Measurements from ENCODE around the gene TMEM63B. TPM values are rescaled to one million over a fixed set of nuclear protein-coding genes. Genes with fewer than 3 reads are reported as not detected.

TMEM63B gene
- polyA plus RNA-seq, 3 donors from 2014 or later: 0.25 to 1.7 (median 1.5) TPM

- Mint-ChIP-seq H3K4me3 (no peak overlapping the region), H3K9me3 (no peaks in the 10 kb centered on the region), H3K36me3 (peaks cover under 1 to 21% (median 4%) of the 10 kb centered on the region in 3 donors), H3K27ac (peak overlapping the region in 3 of 6 donors; percentile 3 to 70 (median 9)), H3K27me3 (ENCODE audit: low read depth in 3 of 3) (peaks cover 0 to 2% (median 0%) of the 10 kb centered on the region in 3 donors), H3K4me1 (peaks cover 32 to 54% of the 10 kb centered on the region in 2 donors)
- no peak for DNase-seq
These were observed 10.5 kb upstream of the TMEM63B start for GRCh38 chr6:44116641-44117382.

GRCh38 chr6:44117397-44118128 lies 9.8 kb upstream of the TMEM63B start:
- no peak overlapping the region for H3K4me3 Mint-ChIP-seq

GRCh38 chr6:44119704-44120262 lies 7.6 kb upstream of the TMEM63B start:
- H3K27ac Mint-ChIP-seq: peak overlapping the region in 5 of 6 donors; percentile 1 to 41 (median 6)
- peaks cover 0 to 4% (median 0%) of the 10 kb centered on the region in 3 donors for H3K27me3 Mint-ChIP-seq (ENCODE audit: low read depth in 3 of 3)
- peaks cover 0 to 5% (median 0%) of the 10 kb centered on the region in 3 donors for H3K36me3 Mint-ChIP-seq
- H3K4me1 Mint-ChIP-seq: peaks cover 59 to 78% of the 10 kb centered on the region in 2 donors
- no peaks in the 10 kb centered on the region for H3K9me3 Mint-ChIP-seq
- H3K4me3 Mint-ChIP-seq: peak overlapping the region in 1 of 5 donors; percentile 12
- DNase-seq: no peak

More at GRCh38 chr6:44117397-44118128, 9.8 kb upstream of the TMEM63B start:
- peaks cover 37 to 55% of the 10 kb centered on the region in 2 donors for H3K4me1 Mint-ChIP-seq
- no peak for DNase-seq
- H3K9me3 Mint-ChIP-seq: no peaks in the 10 kb centered on the region
- peaks cover 0 to 2% (median 0%) of the 10 kb centered on the region in 3 donors for H3K27me3 Mint-ChIP-seq (ENCODE audit: low read depth in 3 of 3)
- H3K36me3 Mint-ChIP-seq: peaks cover 0 to 16% (median 4%) of the 10 kb centered on the region in 3 donors
- peak overlapping the region in 2 of 6 donors; percentile 16 to 70 for H3K27ac Mint-ChIP-seq

GRCh38 chr6:44120692-44121443 lies 6.5 kb upstream of the TMEM63B start:
- Mint-ChIP-seq H3K27ac (peak overlapping the region in 3 of 6 donors; percentile 6 to 19 (median 7)), H3K9me3 (no peaks in the 10 kb centered on the region), H3K27me3 (ENCODE audit: low read depth in 3 of 3) (peaks cover 0 to 4% (median 1%) of the 10 kb centered on the region in 3 donors), H3K4me1 (peaks cover 66 to 83% of the 10 kb centered on the region in 2 donors), H3K4me3 (no peak overlapping the region), H3K36me3 (no peaks in the 10 kb centered on the region)
- DNase-seq: no peak

GRCh38 chr6:44122801-44123200 lies 4.6 kb upstream of the TMEM63B start:
- H3K36me3 Mint-ChIP-seq: no peaks in the 10 kb centered on the region
- H3K4me1 Mint-ChIP-seq: peaks cover 62 to 76% of the 10 kb centered on the region in 2 donors
- peaks cover 4 to 9% (median 7%) of the 10 kb centered on the region in 3 donors for H3K27me3 Mint-ChIP-seq (ENCODE audit: low read depth in 3 of 3)
- peak overlapping the region; percentile 64 to 89 (median 80) for H3K27ac Mint-ChIP-seq
- H3K4me3 Mint-ChIP-seq: peak overlapping the region; percentile 51 to 79 (median 66)
- no peaks in the 10 kb centered on the region for H3K9me3 Mint-ChIP-seq
- DNase-seq: peak; percentile 51 to 55 (median 53)

GRCh38 chr6:44123544-44123943 lies 3.8 kb upstream of the TMEM63B start:
- DNase-seq: peak in 1 of 3 donors; percentile 10
- Mint-ChIP-seq H3K27ac (peak overlapping the region; percentile 64 to 89 (median 80)), H3K4me3 (peak overlapping the region; percentile 51 to 79 (median 66)), H3K27me3 (ENCODE audit: low read depth in 3 of 3) (peaks cover 4 to 12% (median 7%) of the 10 kb centered on the region in 3 donors), H3K36me3 (no peaks in the 10 kb centered on the region), H3K9me3 (no peaks in the 10 kb centered on the region), H3K4me1 (peaks cover 65 to 71% of the 10 kb centered on the region in 2 donors)

GRCh38 chr6:44126320-44127149 lies 819 bp upstream of the TMEM63B start:
- peaks cover 6 to 11% (median 7%) of the 10 kb centered on the region in 3 donors for H3K27me3 Mint-ChIP-seq (ENCODE audit: low read depth in 3 of 3)
- H3K4me3 Mint-ChIP-seq: peak overlapping the region; percentile 92 to 96 (median 95)
- no peaks in the 10 kb centered on the region for H3K36me3 Mint-ChIP-seq
- no peaks in the 10 kb centered on the region for H3K9me3 Mint-ChIP-seq
- peak; percentile 59 to 73 (median 65) for DNase-seq
- H3K4me1 Mint-ChIP-seq: peaks cover 53 to 54% of the 10 kb centered on the region in 2 donors
- H3K27ac Mint-ChIP-seq: peak overlapping the region; percentile 90 to 98 (median 96)

GRCh38 chr6:44128020-44128917 lies 915 bp downstream of the TMEM63B start:
- H3K27me3 Mint-ChIP-seq (ENCODE audit: low read depth in 3 of 3): peaks cover 6 to 11% (median 7%) of the 10 kb centered on the region in 3 donors
- H3K4me3 Mint-ChIP-seq: peak overlapping the region; percentile 68 to 96 (median 80)
- DNase-seq: peak in 2 of 3 donors; percentile 11
- H3K27ac Mint-ChIP-seq: peak overlapping the region in 4 of 6 donors; percentile 12 to 65 (median 46)
- H3K4me1 Mint-ChIP-seq: peaks cover 42 to 43% of the 10 kb centered on the region in 2 donors
- H3K9me3 Mint-ChIP-seq: no peaks in the 10 kb centered on the region
- no peaks in the 10 kb centered on the region for H3K36me3 Mint-ChIP-seq

- DNase-seq: no peak
- Mint-ChIP-seq H3K27me3 (ENCODE audit: low read depth in 3 of 3) (peaks cover 6 to 9% (median 7%) of the 10 kb centered on the region in 3 donors), H3K4me3 (peak overlapping the region; percentile 37 to 80 (median 67)), H3K27ac (peak overlapping the region in 1 of 6 donors; percentile 84), H3K4me1 (peaks cover 26% of the 10 kb centered on the region in 2 donors), H3K36me3 (peaks cover 0 to 4% (median 0%) of the 10 kb centered on the region in 3 donors), H3K9me3 (no peaks in the 10 kb centered on the region)
These were observed 2.5 kb downstream of the TMEM63B start for GRCh38 chr6:44129841-44130322.

- DNase-seq: no peak
- peaks cover 6 to 11% of the 10 kb centered on the region in 2 donors for H3K4me1 Mint-ChIP-seq
- no peak overlapping the region for H3K27ac Mint-ChIP-seq
- peaks cover 4 to 7% (median 4%) of the 10 kb centered on the region in 3 donors for H3K36me3 Mint-ChIP-seq
- peaks cover under 1 to 4% (median 2%) of the 10 kb centered on the region in 3 donors for H3K27me3 Mint-ChIP-seq (ENCODE audit: low read depth in 3 of 3)
- H3K9me3 Mint-ChIP-seq: no peaks in the 10 kb centered on the region
- peak overlapping the region in 1 of 5 donors; percentile 42 for H3K4me3 Mint-ChIP-seq
These were observed 4.5 kb downstream of the TMEM63B start for GRCh38 chr6:44131892-44132291.

GRCh38 chr6:44132476-44132875 lies 5.1 kb downstream of the TMEM63B start:
- Mint-ChIP-seq H3K4me3 (no peak overlapping the region), H3K27me3 (ENCODE audit: low read depth in 3 of 3) (peaks cover 0 to 6% (median 2%) of the 10 kb centered on the region in 3 donors), H3K4me1 (peaks cover 6 to 11% of the 10 kb centered on the region in 2 donors), H3K27ac (peak overlapping the region in 2 of 6 donors; percentile 3 to 68), H3K9me3 (no peaks in the 10 kb centered on the region), H3K36me3 (peaks cover 4 to 7% (median 4%) of the 10 kb centered on the region in 3 donors)
- no peak for DNase-seq
